Measurements from ENCODE around the gene TFR2.

DNA sequence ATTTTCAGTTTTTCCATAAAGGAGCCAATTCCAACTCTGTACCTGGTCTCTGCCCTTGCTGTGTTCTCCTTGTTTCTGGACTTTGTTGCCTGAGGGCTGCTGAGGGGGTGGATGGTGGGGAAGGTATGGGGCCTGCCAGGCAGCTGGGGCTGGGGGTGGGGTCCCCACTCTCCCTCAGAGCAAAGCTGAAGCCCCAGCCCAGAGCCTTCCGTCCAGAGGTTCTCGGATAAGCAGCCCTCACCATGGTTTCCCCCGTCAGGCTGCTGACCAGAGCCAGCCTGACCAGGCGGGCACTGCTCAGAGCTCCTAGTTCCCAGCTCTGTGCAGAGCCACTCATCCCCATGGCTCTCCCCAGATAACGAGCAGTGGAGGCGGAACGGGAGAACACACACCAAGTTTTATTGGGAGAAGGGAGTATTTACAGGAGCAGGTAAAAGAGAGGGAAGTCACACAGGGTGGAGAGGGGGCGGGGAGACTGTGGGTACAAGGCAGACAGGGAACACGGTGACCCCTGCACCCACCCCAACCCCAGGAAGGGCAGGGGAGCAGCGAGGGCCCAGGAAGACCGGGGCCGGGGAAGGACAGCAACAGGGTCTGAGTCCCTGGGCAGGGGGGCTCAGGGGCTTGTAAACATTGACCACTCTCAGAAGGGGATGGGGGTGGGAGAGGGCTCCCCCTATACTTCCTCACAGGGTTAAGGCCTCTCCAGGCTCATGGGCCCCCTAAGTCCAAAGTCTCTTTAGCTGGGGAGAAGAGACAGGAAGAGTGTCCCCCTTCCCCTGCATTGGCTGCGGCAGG, 38.0 kb upstream of the TFR2 start:
- TF ChIP-seq, protein P1, sequence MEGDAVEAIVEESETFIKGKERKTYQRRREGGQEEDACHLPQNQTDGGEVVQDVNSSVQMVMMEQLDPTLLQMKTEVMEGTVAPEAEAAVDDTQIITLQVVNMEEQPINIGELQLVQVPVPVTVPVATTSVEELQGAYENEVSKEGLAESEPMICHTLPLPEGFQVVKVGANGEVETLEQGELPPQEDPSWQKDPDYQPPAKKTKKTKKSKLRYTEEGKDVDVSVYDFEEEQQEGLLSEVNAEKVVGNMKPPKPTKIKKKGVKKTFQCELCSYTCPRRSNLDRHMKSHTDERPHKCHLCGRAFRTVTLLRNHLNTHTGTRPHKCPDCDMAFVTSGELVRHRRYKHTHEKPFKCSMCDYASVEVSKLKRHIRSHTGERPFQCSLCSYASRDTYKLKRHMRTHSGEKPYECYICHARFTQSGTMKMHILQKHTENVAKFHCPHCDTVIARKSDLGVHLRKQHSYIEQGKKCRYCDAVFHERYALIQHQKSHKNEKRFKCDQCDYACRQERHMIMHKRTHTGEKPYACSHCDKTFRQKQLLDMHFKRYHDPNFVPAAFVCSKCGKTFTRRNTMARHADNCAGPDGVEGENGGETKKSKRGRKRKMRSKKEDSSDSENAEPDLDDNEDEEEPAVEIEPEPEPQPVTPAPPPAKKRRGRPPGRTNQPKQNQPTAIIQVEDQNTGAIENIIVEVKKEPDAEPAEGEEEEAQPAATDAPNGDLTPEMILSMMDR (IDR thresholded peaks at IDR 0.05 in 2 of 3, conservative IDR thresholded peaks at IDR 0.05 in 1 of 3; ENCODE audit: insufficient read depth in 2 of 3, low read depth in 1 of 3, low read length in 3 of 3) = no peak
- no peak for TF ChIP-seq ZKSCAN3 (CRISPR knock-in tag; IDR thresholded peaks at IDR 0.05)
- TF ChIP-seq NCOA6 (IDR thresholded peaks at IDR 0.05) = no peak
- TF ChIP-seq ESRRA (IDR thresholded peaks at IDR 0.05; ENCODE audit: borderline replicate concordance, low read depth) = no peak
- no peak for TF ChIP-seq MAFF (IDR thresholded peaks at IDR 0.05; ENCODE audit: low read length)
- no peak for TF ChIP-seq TARDBP (IDR thresholded peaks at IDR 0.05)
- TF ChIP-seq ZNF274 (IDR thresholded peaks at IDR 0.05; ENCODE audit: borderline replicate concordance, low read depth, low read length) = no peak
- no peak for TF ChIP-seq XRCC5 (IDR thresholded peaks at IDR 0.05; ENCODE audit: low read depth, low read length)
- TF ChIP-seq MTA3 (IDR thresholded peaks at IDR 0.05; ENCODE audit: borderline replicate concordance) = no peak
- no peak for TF ChIP-seq NR2C2 (CRISPR knock-in tag; IDR thresholded peaks at IDR 0.05)
- TF ChIP-seq NR2C2 (tag; IDR thresholded peaks at IDR 0.05) = no peak

Measured in K562 (cell line).